GM12892 (cell line): ENCODE results near the gene ERG.

ENCODE experiments used
- POLR2A ChIP-seq: IDR thresholded peaks from 2 replicates; pipeline ENCODE4 v1.6.1; 2011; ENCODE audit warnings: low read depth, low read length, control low read depth
- POLR2AphosphoS5 ChIP-seq: IDR thresholded peaks from 2 replicates; pipeline ENCODE4 v1.6.1; 2011; ENCODE audit warnings: low read depth, low read length, control low read depth
- TAF1 ChIP-seq: IDR thresholded peaks from 2 replicates; pipeline ENCODE4 v1.6.1; 2011; ENCODE audit warnings: low read depth, mild to moderate bottlenecking, control low read depth, low read length, borderline replicate concordance

DNA sequence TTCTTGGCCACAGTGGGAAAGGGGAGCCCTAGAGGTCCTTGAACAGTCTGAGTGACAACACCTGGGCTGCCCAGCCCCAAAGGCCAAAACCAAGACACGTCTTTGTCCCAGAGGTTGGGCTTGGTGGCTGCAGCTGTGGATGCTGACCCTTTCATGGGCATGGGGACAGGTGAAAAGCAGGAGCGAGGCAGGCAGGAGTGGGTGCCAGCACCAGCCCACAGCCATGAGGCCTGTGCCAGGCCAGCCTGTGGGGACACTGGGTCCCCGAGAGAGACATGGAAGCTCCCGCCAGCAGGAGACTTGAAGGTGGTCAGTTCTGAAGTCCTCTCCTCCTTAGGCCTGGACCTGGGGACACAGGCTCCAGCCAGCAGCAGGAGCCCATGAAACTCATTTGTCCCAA lies 142.9 kb downstream of the ERG start:
- TF ChIP-seq POLR2A (no peak), POLR2AphosphoS5 (no peak), TAF1 (no peak)
